DMS 273 (cell line): ENCODE results near the gene DENND2A.
"Not testable (repeated sequence)": the region's sequence is repeated elsewhere in the genome, so short reads cannot be mapped to it uniquely, and the experiment has no call there.

ENCODE experiments used
- DNase-seq: peaks from one replicate; lab custom pipeline; 2025; ENCODE audit not compliant: unreplicated experiment; lab: John Stamatoyannopoulos, UW

The DENND2A gene

DNA sequence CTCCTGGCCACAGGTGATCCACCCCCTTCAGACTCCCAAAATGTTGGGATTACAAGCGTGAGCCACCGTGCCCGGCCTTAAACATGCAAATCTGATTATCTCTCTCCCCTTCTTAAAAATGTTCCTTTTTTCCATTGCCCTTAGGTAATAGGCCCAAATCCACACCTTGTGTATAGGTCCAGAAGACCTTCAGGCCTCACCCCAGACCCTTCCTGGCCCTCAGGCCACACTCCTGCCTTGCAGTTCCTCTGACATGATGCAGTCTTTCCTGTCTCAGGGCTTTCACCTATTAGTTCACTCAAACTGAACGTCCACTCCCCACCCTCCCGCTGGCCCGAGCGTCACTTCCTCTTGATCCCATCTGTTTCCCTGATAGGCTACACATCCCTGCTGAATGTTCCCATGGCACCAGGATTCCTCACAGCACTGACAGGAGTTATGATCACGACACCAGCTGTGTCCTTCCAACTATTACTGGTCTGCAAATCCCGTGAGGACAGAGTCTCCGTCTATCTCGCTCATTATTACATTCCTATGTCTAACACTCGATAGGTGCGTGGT lies 46.4 kb downstream of the DENND2A start:
- DNase-seq, result no peak

DNA sequence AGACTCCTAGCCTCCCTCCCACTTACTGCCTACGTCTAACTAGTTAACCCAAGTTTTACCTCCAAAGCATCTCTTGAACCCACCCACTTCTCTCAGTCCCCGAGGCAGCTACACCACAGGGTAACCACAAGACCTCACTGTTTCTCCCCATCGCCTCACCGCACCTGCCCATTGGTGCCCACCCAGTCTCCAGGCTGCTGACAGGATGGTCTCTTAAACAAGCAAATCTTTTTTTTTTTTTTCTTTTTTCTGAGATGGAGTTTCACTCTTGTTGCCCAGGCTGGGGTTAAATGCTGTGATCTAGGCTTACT lies 47.0 kb downstream of the DENND2A start:
- DNase-seq, result no peak

DNA sequence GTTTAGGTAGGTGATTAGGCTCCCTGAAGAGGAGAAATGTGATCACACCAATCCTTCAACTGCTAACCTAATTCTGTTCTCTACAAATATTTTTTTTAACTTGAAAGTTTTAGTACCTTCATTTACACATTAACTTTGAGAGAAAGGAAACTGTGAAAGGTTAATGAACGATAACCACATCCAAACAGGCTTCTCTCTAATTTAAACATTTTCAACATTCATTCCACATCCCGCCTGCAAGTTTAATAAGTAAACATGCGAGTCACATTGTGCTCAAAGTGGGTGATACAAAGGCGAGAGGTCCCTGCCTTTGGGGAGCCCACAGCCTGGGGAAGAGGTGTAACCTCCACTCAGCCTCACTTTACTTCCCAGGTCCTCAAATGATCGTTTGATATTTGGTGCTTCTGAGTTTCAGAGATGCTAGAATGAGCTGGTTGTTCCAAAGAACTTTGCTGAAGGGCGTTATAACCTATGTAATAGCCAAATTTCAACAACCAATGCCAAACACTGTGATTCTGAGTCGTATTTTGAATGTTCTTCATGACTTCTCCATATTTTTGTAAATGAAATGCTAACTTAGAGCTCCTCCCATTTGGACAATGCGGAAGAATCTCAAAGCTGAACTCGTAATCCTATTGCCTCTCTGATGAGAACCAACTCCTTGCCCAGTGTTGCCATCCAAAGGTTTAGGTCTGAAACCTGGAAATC lies 47.5 kb downstream of the DENND2A start:
- no peak for DNase-seq

DNA sequence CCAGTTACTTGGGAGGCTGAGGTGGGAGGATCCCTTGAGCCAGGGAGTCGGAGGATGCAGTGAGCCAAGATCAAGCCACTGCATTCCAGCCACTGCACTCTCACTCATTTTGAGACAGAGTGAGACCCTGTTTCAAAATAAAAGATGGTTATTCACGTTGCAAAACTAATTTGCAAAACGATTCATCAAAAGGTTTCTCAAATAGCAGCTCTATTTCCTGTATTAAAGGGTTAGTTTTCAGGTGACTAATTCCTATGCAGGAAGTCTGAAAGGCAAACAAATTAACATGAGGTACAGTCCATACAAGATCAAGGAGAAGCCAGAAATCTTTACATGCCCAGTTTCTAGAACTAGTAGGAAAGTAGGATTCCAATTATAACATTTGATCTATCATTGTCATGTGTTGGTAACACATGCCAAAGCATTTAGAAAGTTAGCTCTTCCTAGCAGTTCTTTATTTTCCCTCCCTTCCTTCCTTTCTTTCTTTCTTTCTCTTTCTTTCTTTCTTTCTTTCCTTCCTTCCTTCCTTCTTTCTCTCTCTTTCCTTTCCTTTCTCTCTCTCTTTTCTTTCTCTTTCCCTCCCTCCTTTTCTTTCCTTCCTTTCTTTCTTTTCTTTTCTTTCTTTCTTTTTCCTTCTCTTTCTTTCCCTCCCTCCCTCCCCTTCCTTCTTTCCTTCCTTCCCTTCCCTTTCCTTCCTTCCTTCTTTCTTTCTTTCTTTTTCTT lies 49.3 kb downstream of the DENND2A start:
- DNase-seq, result no peak

DNA sequence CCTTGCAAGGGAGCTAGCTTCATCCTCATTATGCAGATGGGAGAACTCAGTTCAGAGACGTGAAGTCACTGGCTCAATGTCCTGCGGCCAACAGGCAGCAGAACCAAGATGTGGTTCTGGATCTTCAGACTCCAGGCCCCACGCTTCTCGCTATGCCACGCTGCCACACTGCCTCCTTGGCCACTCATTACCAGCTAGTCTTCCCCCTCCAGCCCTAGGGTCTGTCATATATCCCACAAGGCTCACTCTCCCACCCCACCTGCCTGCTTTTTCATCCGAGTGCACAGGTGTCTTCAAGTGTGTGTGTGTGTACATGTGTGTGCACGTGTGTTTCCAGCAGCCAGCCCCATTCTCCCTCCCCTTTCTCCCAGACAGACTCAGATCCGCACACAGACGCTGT lies 53.4 kb downstream of the DENND2A start:
- DNase-seq, result no peak

DNA sequence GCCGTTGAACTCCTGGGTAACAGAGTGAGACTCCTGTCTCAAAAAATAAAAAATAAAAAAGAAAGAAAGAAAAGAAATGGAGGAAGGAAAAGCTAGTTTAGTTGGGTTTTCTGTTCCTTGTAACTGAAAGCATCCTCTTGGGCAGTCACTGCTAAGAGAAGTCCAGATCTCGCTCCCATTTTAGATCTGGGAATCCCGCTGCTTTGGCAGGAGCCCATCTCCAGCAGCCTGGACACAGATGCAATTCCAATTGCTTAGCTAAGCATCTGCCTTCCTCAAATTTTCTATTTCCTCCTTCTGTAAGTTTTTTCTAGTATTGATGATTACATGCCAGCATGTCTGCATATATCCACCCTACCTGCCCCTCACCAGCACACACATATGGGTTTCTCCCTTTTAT lies 54.1 kb downstream of the DENND2A start:
- no peak for DNase-seq

DNA sequence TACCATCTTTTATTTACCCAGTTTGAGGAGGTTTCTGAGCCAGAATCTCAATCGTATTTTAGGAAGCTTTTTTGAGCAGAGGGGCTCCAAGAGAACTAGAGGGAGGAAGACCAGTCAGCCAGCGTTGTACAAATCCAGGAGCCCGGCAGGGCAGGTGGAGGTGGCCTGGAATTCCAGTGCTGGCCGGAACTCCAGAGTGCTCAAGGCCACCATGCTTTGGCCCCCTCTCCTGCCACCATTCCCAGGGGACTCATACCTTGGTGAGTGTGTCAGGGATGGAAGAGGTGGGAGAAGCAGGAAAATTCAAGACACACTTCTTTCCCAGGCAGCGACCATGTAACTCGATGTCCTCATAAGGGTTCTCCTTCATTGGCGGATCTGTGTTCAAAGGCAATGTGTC lies 55.3 kb downstream of the DENND2A start:
- DNase-seq, result no peak

DNA sequence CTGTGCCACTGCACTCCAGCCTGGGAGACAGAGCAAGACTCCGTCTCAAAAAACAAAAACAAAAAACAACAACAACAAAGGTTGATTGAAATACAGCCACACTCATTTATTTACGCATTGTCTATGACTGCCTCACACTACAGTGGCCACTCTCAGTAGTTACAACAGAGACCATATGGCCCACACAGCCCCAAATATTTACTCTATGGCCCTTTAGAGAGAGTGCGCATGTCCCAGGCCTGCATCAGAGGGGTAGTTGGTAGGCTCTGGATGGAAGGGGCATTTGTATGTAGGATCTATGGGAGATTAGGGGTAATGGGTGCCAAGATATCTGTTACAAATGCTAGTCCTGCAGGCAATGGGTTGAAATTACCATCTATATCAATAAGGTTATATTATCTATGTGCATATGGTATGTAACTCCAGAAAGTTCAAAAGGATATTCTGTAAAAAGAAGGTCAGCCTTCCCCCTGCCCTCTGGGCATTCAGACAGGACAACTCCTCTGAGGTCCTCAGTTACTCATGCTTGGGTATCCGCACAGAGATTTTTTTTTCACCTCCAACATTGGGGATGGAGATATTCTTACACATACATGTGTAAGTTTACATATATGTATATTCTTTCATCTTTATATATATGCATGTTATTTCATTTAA lies 56.3 kb downstream of the DENND2A start:
- no peak for DNase-seq

DNA sequence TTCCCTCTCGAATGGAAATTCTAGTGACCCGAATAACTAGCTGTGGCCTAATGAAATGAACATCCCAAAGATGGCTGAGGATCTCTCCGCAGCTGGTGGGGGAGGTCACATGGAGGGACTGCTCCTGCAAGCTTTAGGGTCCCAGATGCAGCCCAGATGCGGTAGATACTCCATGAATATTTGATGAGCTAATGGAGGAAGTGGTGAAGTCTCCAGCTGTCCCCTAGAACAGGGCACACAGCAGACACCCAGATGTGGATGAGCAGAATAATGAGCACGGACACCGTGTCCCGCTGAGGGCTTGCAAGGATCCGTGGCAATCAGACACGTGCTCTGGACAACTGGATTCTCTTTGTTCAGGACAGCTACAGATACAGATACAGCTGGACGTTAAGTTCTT lies 59.2 kb downstream of the DENND2A start:
- DNase-seq, result peak; percentile 45

DNA sequence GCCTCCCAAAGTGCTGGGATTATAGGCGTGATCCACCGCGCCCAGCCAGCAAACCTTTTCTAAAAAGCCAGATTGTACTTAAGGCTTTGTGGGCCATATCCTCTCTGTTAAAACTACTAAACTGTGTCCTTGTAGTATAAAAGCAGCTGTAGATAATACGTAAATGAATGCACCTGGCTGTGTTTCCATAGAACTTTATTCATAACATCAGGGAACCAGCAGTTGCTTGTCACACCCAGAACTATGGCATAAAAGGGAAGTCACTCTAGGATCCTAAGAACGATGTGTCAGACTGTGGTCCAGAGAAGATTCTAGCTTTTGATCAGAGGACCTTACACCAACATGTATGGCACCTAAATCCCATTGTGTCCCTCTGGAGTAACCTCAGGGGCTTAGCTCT lies 63.0 kb downstream of the DENND2A start:
- no peak for DNase-seq

DNA sequence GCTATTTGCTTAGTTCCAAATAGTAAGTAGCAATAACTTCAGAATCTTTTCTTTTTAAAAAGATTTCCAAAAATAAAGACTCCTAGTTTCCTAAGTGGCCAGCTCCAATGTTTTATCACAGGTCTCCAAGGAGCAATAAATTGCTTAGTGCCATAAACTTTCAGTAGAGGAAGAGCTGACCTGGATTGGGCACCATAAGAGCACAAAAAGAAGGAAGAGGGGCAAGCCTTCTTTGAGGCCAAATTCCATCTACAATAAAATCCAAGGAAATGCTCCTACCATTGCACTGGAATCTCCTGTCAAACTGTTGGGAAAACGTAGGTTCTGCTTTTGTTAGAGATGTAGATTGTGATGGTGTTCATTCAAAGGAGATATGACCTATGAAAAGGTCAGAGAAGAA lies 64.0 kb downstream of the DENND2A start:
- no peak for DNase-seq

DNA sequence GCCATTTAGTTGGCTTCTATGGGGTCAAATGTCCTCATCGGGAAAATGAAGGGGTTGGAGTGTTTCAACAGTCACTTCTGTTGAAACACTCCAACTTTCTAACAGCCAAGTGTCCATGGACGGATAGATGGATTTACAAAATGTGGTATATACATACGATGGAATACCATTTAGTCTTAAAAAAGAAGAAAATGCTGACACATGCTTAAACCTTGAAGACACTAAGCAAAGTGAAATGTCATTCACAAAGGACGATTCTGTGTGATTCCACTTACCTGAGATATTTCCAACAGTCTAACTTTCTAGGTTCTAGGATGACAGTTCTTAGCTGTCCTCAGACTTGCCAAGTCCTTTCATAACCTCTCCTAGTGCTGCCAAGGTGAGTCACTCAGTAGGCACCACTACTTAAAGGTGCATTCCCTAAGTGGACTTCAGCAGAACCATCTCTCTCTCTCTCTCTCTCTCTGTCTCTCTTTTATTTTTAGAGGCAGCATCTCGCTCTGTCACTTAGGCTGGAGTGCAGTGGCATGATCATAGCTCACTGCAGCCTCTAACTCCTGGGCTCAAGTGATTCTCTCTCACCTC lies 69.0 kb downstream of the DENND2A start:
- DNase-seq, result no peak

DNA sequence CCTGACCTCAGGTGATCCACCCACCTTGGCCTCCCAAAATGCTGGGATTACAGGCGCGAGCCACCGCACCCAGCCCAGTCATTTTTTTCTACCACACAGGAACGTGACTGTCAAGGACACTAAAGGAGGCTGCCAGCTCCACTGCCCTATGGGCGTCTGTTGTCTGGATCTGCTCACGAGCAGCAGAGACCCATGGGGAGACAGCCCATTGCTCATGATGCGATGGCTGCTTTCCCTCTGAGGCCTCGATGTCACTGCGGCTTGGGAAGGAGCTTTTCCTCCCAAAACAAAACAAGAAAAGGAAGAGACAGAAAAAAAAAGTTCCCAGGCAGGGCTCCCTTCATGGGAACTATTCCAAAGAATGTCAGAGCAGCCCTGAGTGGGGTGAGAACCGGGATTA lies 70.5 kb downstream of the DENND2A start:
- DNase-seq, result no peak

DNA sequence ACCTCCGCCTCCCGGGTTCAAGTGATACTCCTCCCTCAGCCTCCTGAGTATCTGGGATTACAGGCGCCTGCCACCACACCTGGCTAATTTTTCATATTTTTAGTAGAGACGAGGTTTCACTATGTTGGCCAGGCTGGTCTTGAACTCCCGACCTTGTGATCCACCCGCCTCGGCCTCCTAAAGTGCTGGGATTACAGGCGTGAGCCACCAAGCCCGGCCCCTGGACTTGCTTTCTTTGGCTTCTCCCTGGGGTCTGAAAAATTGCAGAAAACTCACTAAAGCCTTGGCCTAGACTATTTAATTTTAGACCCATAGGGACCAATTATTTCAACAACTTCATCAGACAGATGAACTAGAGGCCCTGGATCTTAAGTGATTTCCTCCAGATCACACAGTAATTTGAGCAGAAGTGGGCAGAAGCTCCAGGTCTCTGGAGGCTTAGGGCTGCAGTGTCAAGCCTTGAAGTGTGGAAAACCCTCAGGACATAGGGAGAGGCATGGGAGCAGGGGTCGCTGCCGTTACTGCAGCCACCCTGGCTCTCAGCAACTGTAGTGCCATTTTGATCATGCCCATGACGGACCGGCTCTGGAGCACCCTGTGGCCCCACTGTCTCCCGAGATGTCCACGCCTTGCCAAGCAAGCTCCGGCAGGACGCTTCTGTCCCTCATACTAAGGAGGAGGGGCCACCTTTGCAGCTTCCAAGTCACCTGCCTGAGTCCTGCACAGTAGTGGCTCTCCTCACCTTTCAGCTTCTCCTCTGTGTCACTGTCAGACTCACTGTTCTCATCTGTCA lies 72.4 kb downstream of the DENND2A start:
- no peak for DNase-seq

DNA sequence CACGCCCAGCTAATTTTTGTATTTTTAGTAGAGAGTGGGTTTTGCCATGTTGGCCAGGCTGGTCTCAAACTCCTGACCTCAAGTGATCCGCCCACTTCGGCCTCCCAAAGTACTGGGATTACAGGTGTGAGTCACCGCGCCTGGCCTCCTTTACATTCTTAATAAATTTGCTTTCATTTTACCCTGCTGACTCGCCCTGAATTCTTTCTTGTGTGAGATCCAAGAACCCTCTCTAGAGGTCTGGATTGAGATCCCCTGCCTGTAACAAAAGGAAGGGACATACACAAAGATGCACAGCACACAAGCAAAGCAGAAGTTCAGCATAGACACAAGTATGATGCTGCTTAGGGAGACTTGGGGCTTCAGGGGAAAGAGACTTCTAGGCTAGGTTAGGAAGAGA lies 74.4 kb downstream of the DENND2A start:
- not testable (repeated sequence) for DNase-seq

DNA sequence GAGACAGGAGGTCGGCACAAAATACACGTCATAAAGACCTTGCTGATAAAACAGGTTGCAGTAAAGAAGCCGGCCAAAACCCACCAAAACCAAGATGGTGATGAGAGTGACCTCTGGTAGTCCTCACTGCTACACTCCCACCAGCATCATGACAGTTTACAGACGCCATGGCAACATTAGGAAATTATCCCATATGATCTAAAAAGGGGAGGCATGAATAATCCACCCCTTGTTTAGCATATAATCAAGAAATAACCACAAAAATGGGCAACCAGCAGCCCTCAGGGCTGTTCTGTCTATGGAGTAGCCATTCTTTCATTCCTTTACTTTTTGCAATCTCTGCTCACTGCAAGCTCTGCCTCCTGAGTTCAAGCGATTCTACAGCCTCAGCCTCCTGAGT lies 74.9 kb downstream of the DENND2A start:
- DNase-seq, result not testable (repeated sequence)

DNA sequence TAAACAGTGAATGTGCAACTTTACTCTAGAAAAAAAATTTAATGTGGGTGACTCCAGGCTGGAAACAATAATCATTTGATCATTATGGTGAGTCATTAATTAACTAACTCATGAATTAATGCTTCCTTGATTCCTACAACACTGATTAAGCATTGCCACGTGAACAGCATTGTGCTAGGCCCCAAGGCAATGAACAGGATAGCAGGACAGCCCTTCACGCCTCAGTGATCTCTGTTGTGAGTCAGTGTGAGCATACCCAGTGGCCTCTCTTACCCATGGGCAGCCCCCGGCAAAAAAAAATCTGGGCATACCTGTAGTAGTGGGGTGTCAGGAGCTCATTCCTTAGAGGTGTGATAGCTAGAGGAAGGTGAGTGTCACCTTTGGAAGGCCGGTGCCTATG lies 76.0 kb downstream of the DENND2A start:
- DNase-seq, result no peak

DNA sequence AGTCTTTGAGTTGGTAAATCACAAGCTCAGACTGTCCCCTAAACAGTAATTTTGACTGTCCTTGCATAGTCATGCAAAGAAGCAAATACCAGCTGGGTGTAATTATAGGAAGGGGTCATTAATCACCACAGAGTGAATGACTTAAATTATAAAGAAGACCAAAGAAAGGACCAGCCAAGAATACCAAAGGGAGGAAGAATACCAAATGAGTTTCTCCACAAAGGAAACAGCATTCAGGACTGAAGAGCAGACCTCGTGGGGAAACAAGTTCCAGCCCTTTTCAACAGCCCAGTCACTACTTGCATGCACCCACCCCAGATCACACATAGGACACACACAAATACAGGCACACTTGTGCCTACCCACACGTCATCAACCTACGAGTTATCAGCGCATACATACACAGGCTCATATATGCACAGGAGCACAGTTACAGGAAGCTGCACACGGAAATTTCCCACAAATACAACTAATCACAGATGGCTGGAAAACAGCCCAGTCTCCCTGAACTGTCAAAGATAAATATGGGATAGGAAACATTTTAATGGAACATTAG lies 77.6 kb downstream of the DENND2A start:
- DNase-seq, result peak; percentile 54

DNA sequence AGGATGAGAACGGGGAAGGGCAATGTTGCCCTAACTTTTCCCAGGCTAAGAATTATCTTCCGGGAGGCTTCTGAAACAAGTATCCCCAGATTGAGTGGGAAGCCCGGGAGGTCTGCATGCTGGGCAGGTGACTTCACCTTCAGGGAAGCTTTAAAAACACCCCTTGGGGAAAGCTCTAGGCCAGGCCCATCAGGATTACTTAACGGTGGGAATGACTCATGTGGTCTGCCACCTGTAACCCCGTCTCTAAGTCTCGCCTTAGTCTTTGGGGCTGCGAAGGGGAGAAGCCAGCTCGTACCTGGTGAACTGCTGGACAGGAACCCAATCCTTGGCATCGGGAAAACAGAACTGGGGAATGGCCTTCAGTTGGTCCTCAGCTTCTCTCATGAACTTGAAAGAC lies 81.2 kb downstream of the DENND2A start:
- DNase-seq, result no peak

DNA sequence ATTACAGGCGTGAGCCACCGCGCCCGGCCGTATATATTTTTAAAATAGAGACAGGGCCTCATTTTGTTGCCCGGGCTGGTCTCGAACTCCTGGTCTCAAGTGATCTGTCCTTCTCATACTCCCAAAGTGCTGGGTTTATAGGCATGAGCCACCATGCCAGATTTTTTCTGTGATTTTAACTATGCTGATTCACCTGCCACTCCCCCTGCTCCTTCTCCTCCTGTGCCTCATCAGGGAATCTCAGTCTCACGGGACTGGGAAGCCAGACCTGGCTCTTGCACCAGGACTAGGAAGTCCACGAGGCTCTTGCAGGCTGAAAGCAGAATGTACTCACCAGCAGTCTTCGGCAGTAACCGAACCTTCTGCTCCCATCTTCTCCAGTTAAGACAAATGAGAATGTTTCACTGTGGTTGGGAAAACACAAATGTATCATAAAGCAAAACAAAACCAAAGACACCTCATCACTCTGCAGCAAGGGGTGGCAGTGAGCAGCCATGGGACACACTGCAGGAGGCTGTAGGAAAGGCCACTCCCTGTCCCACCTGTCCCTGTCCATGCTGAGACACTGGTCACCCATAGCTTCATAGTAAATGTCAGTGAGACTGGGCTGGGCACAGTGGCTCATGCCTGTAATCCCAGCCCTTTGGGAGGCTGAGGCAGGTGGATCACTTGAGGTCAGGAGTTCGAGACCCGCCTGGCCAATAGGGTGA lies 82.6 kb downstream of the DENND2A start:
- DNase-seq, result no peak
